ENCODE results near the gene TAOK3.
"Not testable (repeated sequence)": the region's sequence is repeated elsewhere in the genome, so short reads cannot be mapped to it uniquely, and the experiment has no call there.

TAOK3 gene

DNA sequence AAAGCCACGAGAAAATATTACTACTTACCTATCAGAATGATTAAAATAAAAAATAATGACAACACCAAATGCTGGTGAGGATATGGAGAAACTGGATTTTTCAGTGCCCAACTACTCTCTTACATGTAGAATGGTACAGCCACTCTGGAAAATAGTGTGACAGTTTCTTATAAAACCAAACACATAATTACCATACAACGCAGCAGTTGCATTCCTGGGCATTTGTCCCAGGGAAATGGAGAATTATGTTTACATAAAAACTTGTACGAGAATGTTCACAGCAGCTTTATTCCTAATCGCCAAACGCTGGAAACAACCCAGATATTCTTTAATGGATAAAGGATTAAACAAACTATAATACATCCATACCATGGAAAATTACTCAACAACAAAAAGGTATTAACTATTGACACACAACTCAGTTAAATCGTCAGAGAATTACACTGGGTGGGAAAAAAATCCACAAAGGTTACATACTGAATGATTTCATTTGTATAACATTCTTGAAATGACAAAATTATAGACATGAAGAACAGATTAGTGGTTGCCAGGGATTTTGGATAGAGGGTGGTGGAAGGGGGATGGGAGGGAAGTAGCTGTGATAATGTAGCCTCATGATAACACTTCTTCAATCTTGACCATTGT lies 35.4 kb downstream of the TAOK3 start:
- no peak for DNase-seq (ENCODE audit: low read depth in 2 of 2)

DNA sequence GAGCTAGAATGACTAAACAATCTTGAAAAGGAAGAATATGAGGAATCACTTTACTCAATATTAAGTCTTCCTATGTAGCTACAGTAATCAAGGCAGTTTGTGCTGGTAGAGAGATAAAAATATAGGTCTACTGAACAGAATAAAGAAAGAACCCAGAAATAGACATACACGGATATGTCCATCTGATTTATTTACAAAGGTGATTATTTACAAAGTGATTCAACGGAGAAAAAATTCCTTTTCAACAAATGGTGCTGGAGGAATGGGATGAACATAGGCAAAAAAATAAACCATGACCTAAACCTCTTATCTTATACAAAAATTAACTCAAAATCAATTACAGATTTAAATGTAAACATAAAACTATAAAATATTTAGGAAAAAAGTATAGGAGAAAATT lies 36.6 kb downstream of the TAOK3 start:
- no peak for DNase-seq (ENCODE audit: low read depth in 2 of 2)

DNA sequence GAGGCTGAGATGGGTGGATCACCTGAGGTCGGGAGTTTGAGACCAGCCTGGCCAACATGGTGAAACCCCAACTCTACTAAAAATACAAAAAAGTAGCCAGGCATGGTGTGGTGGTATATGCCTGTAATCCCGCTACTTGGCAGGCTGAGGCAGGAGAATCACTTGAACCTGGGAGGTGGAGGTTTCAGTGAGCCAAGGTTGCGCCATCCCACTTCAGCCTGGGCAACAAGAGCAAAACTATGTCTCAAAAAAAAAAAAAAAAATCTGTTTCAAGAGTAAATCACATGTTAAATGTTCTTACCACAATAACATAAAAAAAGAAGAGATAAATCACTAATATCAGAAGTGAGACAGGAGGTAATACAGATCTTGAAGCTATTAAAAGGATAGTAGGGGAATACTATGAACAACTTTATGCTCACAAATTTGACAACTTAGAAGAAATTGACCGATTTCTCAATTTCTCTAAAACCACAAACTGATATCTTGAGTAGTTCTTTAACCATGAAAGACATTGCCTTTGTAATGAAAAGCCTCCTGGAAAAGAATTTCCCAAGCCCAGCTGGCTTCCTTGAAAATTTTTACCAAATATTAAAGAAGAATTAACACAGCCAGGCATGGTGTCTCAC lies 37.7 kb downstream of the TAOK3 start:
- no peak for DNase-seq (ENCODE audit: low read depth in 2 of 2)

DNA sequence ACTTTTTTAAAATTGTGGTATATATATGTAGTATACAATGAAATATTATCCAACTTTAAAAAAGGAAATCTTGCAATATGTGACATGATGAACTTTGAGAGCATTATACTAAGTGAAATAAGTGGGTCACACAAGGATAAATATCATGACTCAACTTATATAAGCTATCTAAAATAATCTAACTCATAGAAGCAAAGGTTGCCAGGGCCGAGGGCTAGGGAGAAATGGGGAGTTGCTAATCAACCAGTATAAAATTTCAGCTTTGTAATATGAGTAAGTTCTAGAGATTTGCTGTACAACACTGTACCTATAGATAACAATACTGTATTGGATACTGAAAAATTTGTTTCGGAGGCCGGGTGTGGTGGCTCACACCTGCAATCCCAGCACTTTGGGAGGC lies 38.5 kb downstream of the TAOK3 start:
- no peak for DNase-seq (ENCODE audit: low read depth in 2 of 2)

DNA sequence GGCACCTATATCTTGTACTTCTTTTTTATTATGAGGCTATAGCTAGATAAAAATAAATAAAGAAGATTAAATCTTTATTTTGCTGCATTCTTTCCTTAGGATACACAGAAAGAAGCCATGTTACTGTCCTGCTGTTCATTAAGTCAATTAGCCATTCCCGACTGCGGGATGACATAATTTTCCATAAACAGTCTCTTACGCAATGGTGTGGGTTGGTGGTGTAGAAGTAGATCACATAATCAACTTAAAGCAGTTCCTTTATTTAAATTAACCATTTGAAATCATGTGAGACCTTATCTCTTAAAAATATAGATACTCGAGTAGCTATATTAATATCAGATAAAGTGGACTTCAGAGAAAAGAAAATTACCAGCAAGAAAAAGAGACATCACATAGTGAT lies 40.2 kb downstream of the TAOK3 start:
- no peak for DNase-seq (ENCODE audit: low read depth in 2 of 2)

DNA sequence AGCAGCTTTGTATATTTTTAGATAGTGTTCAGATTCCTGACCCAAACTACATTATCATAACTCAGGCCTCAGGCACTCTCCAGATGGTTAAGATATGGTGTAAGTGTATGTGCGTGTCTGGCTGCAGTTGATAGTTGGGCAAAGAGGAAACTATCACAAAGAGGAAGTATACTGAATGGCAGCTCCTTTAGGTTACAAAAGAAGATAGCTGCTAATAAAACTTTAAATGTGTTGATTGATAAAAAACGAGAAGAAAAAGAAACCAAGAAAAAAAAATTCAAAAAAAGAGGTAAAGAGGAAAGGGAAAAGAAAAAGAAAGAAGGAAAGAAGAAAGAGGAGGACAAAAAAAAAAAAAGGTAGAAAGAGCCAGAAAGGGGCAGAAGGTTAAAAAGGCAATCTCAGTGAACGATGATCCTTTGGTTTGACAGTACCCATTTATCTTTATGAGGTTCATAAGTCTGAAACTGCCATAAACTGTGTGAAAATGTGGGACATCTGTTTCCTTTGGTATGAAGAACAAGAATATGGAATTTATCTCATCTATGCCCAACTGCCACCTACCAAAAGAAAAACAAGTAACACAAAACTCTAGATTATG lies 42.2 kb downstream of the TAOK3 start:
- DNase-seq (ENCODE audit: low read depth in 2 of 2): no peak

DNA sequence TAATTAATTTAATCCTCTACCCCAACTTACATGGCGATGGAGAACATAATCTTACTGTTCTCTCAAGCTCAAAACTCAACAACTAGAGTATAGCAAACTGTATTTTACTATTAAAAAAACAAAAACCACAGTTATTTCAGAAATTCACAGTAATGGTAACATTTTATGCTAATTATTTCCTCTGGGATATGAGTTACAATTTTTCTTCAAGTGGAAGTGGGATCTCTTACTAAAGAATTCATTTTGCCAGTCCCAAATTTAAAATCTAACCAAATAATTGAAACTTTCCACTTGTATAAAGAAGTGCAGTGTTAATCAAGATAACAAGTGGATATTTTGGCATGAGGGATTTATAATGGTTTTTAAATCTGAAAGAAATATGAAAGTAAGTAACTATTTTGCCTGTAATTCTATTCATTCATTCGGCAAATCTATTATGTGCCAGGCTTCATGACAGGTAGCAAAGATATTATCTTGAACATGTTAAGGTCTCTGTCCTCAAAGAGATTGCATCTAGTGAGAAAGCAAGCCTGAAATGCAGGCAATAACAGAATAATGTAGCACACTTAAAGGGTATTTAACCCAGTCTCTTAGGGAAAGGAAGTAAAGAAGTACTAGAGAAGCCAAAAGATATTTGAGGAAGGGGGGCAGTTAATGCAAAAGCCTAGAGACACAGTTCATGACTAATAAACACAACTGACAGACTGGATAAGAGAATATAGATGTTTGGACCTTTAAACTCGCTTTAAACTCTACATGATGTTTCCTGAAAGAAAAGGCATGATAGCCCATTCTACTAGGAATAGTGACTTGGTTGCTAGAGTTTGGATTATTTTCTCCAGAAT lies 44.0 kb downstream of the TAOK3 start:
- DNase-seq (ENCODE audit: low read depth in 2 of 2): no peak

DNA sequence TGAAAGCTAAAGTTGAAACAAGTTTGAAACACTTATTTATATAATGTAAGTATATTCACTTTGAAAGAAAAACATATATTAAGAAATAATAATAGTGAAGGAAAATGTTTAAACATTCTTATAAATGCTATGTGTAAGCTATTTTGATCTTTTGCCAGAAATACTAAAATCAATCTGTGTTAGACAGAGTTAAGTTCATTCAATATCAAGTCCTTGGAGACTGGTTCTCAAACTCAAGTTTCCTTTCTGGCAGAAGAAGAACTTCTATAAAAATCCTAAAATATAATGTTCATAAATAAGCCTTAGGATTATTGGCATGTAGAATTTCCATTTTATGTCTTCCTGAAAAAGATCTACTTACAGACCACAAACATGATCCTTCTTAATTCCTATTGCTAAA lies 45.3 kb downstream of the TAOK3 start:
- no peak for DNase-seq (ENCODE audit: low read depth in 2 of 2)

DNA sequence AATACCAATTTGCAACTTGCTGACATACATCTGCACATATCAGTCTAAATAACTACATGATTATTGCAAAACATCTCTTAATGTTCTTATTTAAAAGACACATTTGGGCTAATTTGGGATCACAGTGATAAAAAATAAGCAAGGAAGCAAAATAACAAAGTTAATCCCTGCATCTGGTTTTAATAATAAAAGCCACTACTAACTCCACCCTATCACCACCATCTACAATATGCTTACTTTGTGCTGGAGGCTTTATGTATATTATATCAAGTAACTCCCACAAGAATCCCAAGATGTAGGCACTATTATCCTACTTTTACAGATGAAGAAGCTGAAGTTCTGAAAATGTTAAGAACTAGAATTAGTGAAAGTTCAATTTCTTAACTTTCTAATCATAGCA lies 45.7 kb downstream of the TAOK3 start:
- DNase-seq (ENCODE audit: low read depth in 2 of 2): no peak

DNA sequence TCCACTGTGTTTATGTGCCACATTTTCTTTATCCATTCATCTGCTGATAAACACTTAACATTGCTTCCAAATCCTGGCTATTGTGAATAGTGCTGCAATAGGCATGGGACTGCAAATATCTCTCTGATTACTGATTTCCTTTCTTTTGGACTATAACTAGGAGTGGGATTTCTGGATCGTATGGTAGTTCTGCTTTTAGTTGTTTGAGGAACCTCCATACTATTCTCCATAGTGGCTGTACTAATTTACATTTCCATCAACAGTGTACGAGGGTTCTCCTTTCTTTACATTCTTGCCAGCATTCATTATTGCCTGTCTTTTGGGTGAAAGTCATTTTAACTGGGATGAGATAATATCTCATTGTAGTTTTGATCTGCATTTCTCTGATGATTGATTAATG lies 47.6 kb downstream of the TAOK3 start:
- no peak for DNase-seq (ENCODE audit: low read depth in 2 of 2)

DNA sequence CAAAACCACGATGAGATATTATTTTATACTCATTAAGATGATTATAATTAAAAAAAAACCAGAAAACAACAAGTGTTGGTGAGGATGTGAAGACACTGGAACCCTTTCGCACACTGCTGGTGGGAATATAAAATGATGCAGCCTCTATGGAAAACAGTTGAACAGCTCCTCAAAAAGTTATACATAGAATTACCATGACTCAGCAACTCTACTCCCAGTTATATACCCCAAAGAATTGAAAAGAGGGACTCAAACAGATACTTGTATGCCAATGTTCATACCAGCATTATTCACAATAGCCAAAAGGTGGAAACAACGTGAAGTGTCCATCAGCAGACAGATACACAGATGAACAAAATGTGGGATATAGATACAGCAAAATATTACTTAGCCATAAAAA lies 53.1 kb downstream of the TAOK3 start:
- no peak for DNase-seq (ENCODE audit: low read depth in 2 of 2)

DNA sequence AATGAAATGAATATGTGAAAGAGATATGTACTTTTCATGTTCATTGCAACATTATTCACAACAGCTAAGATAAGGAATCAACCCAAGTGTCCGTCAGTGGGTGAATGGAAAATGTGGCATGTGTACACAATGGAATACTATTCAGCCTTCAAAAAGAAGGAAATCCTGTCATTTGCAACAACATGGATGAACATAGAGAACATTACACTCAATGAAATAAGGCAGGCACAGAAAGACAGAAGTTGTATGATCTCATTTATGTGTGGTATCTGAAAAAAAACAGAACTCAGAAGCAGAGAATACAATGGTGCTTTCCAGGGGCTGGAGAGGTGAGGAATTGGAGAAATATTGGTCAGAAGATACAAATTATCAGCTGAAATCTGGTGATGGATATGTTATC lies 54.0 kb downstream of the TAOK3 start:
- DNase-seq (ENCODE audit: low read depth in 2 of 2): no peak

DNA sequence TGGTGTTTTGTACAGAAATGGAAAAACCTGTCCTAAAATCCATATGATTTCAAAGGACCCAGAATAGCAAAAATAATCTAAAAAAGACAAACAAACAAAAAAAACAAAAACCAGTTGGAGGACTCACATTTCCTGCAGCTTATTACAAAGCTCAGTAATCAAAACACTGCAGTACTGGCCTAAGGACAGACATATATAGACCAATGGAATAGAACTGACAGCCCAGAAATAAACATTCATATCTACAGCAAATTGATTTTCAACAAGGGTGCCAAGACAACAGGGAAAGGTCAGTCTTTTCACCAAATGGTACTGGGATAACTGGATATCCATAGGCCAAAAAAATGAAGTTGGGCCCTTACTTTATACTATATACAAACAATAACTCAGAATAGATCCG lies 55.0 kb downstream of the TAOK3 start:
- DNase-seq (ENCODE audit: low read depth in 2 of 2): no peak

DNA sequence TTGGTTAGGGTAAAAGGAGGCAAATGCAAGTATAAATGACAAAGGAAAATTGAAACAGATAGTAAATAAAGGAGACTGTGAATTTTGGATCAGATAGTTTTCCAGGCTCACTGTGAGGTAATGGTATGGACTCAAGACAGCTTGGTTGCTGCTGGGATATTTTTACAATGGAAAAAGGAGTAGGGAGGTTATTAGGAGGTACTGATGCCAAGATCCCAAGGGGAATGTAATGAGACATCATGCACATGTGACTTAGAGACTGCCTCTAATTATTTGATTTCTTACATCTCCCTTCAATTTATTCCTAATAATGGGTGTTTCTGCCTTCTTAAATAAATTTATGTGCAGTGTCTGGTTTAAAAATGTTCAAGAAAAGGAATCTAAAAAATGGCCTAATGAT lies 56.9 kb downstream of the TAOK3 start:
- no peak for DNase-seq (ENCODE audit: low read depth in 2 of 2)

DNA sequence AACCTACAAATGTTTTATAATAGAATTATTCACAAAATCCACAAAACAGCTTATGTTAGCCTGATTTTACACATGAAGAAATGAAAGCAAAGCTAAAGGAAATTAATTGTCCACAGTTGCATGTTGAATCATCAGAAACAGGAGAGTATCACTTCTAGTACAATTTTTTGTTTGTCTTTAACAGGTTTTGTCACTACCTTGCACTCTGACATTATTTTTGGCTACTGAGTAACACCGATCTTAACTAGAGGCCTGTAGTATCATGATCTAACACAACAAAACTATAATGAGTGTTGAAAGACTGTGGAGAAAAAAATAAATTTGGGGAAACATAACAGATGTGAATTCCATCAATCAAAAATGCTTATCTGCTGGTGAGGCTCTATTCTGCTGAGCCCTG lies 60.1 kb downstream of the TAOK3 start:
- no peak for DNase-seq (ENCODE audit: low read depth in 2 of 2)

DNA sequence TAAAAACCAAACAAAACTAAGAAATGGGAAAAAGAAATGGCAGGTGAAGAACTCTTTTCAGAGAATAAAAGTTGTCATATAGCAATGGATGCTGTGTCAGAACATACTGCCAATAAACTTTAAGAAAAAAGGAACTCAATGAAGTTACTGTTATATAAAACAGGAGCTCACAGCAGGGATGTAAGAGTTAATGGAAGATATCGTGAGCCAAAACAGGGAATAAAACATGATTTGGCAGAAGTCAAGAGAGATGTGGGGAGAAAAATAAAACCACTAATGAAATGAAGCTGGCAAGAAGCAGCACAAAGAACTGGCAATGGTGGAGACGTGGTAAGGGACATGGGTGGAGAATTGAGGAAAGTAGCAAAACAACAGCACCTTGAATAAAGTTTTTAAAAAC lies 61.0 kb downstream of the TAOK3 start:
- no peak for DNase-seq (ENCODE audit: low read depth in 2 of 2)

DNA sequence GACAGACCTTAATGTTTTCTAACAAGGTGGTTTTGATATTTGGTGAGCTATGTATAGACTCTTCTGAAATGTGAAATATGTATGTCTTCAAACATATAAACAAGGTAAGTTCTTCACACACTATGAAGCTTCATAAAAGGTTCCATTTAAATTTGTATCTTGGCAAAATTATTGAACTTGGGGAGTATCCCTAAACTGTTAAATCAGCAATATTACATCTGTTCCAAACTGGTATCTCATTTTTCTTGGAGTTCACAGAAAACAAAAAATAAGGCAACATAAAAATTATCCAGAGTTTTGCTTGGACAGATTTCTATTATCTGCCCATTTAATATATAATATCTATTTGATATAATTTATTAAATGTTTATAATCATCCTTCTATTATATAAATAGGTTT lies 62.4 kb downstream of the TAOK3 start:
- DNase-seq (ENCODE audit: low read depth in 2 of 2): no peak

DNA sequence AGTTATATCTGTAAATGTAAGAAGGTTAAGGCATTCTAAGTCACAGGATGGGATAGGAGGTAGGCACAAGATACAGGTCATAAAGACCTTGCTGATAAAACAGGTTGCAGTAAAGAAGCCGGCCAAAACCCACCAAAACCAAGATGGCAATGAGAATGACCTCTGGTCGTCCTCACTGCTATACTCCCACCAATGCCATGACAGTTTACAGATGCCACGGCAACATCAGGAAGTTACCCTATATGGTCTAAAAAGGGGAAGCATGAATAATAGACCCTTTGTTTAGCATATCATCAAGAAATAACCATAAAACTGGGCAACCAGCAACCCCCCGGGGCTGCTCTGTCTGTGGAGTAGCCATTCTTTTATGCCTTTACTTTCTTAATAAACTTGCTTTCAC lies 64.7 kb downstream of the TAOK3 start:
- not testable (repeated sequence) for DNase-seq (ENCODE audit: low read depth in 2 of 2)

DNA sequence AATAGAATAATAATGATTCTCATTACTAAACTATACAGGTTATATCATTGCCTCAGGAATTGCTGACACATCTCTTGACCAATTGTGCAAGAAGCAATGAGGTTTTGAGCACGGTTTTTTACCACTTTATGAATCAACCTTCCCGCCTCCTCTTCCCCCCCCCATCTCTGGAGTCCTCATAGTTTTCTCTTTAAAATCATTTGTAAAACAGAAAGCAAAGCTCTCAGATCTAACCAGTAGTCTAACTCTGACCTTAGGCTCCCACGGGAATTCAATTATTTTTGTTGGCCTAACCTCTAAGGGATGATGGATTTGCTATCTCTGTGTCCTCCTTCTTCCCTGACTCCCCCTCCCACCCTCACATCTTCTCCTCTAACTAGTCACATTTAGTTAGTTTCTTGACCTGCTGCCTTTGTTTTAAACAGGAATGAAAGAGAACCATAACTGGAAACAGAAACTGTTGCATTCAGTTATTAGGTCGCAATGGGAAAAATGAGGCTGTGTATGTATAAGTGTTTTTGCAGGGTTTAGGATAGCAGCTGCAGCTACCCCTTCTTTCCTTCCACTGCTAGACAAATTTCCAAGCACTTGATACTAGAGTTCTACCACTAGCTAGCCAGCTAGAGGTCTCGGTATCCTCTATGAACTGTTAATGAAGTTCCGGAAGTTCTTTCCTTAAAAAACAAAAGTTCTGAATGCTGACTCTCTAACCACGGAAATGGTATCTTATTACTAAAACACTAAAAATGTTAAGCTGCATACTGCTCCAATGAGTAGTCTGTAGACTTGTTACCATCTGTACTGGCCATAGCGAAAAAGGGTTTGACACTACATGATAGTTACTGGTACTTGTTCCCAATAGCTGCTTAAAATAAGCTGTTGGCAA lies 65.4 kb downstream of the TAOK3 start:
- no peak for DNase-seq (ENCODE audit: low read depth in 2 of 2)

DNA sequence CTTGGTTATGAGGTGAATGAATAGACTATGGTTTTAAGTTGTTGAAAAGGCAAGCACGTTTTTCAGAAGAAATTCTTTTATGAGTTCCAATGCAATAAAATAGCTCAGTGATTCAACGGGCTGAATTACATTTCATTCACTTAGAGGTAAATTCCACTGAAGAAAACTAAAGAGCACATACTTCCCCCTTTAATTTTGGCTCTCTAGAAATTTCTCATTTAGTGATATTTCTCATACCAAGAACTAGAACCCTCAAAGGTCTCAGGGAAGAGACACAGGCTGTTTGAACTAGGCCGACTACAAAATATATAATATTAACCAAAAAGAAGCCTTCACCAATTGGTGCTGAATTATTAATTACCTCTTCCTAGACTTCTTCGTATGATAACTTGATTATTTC lies 68.6 kb downstream of the TAOK3 start:
- DNase-seq (ENCODE audit: low read depth in 2 of 2): no peak

DNA sequence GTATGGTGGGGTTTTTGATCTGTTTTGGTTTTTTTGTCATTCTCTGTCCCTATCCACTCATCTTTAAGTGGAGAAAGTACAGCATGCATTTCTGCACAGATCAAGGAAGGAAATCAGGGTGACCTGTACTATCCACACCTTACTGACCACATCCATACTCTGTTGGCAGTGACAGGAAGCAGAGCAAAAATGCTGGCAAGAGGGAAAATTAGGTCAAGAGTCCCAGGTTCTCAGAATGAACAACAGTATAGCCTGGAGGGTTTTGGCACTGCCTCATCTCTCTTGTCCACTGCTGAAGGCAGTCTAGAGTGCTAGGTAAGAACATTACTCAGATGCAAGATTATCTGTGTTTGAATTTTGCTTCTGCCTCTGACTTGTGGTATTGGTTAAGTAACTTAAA lies 70.7 kb downstream of the TAOK3 start:
- DNase-seq (ENCODE audit: low read depth in 2 of 2): no peak

All from stimulated activated CD8-positive, alpha-beta memory T cell treated with anti-CD3 and anti-CD28 coated beads, Interleukin-7, amount 100 ng/mL, for 1 hour (primary cell).